ENCODE results near the gene TBKBP1. TPM values are rescaled to one million over a fixed set of nuclear protein-coding genes. Genes with fewer than 3 reads are reported as not detected.

Gene TBKBP1
- total and polyA plus RNA-seq, 2 of the 4 experiments (the other 2 are of a cell fraction) = 3.4 to 8.5 TPM

DNA sequence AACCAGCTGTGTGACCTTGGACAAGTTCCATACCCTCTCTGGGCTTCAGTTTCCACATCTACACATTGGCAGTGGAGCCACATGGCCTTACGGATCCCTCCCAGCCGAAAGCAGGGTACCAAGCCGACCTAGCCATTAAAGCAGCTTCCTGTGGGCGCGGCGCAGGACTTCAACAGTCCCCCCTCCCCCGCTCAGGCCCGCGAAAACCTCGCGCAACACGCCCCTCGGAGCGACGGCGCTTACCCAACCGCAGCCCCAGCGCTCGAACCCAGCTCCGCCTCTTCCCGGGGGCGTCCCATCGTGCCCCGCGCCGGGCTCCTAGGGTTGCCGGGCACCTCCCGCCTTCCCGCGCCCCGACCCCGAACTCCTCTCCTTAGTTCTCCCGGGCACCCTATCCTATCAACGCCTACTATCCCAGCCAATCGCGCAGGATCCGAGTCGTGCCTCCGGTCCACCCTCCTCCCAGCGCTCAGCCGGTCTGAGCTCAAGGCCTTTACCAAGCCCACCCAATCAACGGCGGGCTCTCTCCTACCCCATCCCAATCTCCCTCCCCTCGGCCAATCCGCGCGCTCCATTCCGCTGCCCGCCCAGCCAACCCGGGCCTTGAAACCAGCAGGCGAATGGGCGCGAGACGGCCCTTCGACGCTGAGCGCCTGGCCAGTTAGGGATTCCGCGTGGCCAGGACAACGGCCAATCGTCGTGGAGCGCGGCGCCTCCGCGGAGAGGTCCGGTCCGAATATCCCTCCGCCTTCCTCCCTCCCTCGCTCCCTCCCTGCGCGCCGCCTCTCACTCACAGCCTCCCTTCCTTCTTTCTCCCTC is 44.6 kb upstream of the TBKBP1 start, which contains the start of gene KPNB1 (continued):
- TF ChIP-seq, protein P1, sequence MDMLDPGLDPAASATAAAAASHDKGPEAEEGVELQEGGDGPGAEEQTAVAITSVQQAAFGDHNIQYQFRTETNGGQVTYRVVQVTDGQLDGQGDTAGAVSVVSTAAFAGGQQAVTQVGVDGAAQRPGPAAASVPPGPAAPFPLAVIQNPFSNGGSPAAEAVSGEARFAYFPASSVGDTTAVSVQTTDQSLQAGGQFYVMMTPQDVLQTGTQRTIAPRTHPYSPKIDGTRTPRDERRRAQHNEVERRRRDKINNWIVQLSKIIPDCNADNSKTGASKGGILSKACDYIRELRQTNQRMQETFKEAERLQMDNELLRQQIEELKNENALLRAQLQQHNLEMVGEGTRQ (IDR thresholded peaks at IDR 0.05; ENCODE audit: low read depth, low read length) = peak; percentile 64
- peak; percentile 57 for TF ChIP-seq POLR2A (IDR thresholded peaks at IDR 0.05; ENCODE audit: low read depth, low read length)

DNA sequence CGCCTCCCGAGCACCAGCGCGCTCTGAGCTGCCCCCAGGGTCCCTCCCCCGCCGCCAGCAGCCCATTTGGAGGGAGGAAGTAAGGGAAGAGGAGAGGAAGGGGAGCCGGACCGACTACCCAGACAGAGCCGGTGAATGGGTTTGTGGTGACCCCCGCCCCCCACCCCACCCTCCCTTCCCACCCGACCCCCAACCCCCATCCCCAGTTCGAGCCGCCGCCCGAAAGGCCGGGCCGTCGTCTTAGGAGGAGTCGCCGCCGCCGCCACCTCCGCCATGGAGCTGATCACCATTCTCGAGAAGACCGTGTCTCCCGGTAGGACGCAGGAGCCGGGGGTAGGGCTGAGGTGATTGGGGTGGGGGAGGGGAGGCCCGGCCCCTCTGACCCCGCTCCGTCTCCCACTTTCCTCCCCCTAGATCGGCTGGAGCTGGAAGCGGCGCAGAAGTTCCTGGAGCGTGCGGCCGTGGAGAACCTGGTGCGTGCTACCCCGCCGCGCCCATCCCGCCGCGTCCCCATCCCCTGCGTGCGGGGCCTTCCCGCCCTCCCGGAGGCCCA is 43.9 kb upstream of the TBKBP1 start:
- peak overlapping the region; percentile 91 for H2BK5ac ChIP-seq (ENCODE audit: low read depth, low read length, poor library complexity, severe bottlenecking)
- CTCF ChIA-PET = interaction anchor here (1.0 kb wide), 1 partner anchor 14 kb away, joined by 6 read pairs; no protein-coding TSS in a partner anchor
- H3K79me1 ChIP-seq (ENCODE audit: low read depth in 1 of 2, low read length in 2 of 2) = peaks cover 10 to 52% of the 10 kb centered on the region in 2 experiments
- H2AK9ac ChIP-seq (replicated peaks; ENCODE audit: low read depth, low read length, poor library complexity) = peak overlapping the region; percentile 99
- no TSS peak for BruUV-seq (replicated peaks)
- H3K4me1 ChIP-seq (ENCODE audit: control insufficient read depth, insufficient read depth, low read length) = peaks cover 5% of the 10 kb centered on the region; the same call in 1 of the 2 replicates
- peak overlapping the region; percentile 86 for H3K4ac ChIP-seq (ENCODE audit: low read depth, low read length)
- H2BK20ac ChIP-seq (ENCODE audit: low read depth, low read length) = no peak overlapping the region
- H3K56ac ChIP-seq (ENCODE audit: extremely low read depth, insufficient read depth, low read length) = peak overlapping the region; percentile 71
- H3K18ac ChIP-seq (ENCODE audit: low read depth, low read length) = no peak overlapping the region
- peaks cover 9% of the 10 kb centered on the region; the same call in 1 of the 2 replicates for H3K9me1 ChIP-seq (ENCODE audit: insufficient read depth, low read length)
- POLR2A ChIA-PET (ENCODE audit: unreplicated experiment) = no interaction called here
- peak overlapping the region; percentile 98 for H3K27ac ChIP-seq (ENCODE audit: insufficient read depth, low read length)
- no peak overlapping the region for H2BK15ac ChIP-seq (ENCODE audit: low read depth, low read length)
- no peak overlapping the region; the same call in 1 of the 2 replicates for H3K4me2 ChIP-seq (ENCODE audit: low read depth, low read length)
- no peak overlapping the region for H3K23ac ChIP-seq (ENCODE audit: low read depth, low read length)
- TF ChIP-seq CEBPB (IDR thresholded peaks at IDR 0.05; ENCODE audit: low read depth, low read length) (no peak), POLR2A (IDR thresholded peaks at IDR 0.05; ENCODE audit: low read depth, low read length) (peak; percentile 69)
- no peaks in the 10 kb centered on the region for H3K27me3 ChIP-seq (ENCODE audit: control insufficient read depth, insufficient read depth, low read length)
- no peaks in the 10 kb centered on the region for H3K9me3 ChIP-seq (ENCODE audit: control insufficient read depth, insufficient read depth, low read length)
- in situ Hi-C loops (cut with MboI; ENCODE audit: low sequenced_read_pairs) = loop anchor here (10.0 kb wide), 1 partner anchor 505 kb away; no protein-coding TSS in a partner anchor
- H3K9ac ChIP-seq (ENCODE audit: low read depth, low read length) = peak overlapping the region; percentile 91
- H2BK120ac ChIP-seq (ENCODE audit: low read depth, low read length) = 0 out of 2 replicates have a peak overlapping the region, but pooled peaks have one; percentile 49
- H4K8ac ChIP-seq (ENCODE audit: low read depth in 2 of 2, low read length in 2 of 2) = peak overlapping the region; percentile 61 to 82; a peak in 3 of 4 replicates
- H4K91ac ChIP-seq (ENCODE audit: insufficient read depth, low read depth, low read length) = peak overlapping the region; percentile 83
- dilution Hi-C loops (cut with HindIII; ENCODE audit: low sequenced_read_pairs, unreplicated experiment) = no loop called here
- DNase-seq (no peak), ATAC-seq (ENCODE audit: low read depth) (peak; percentile 6)
- peaks cover 34% of the 10 kb centered on the region for H4K20me1 ChIP-seq (ENCODE audit: insufficient read depth, low read length)
- H3K14ac ChIP-seq (replicated peaks; ENCODE audit: low read depth, low read length) = peak overlapping the region; percentile 65; the same call in 1 of the 2 replicates
- peak overlapping the region; percentile 93 for H2AK5ac ChIP-seq (ENCODE audit: low read depth, low read length)
- no CpG with 5 or more reads among the region's 48 CpGs for WGBS, 2 experiments (ENCODE audit: extremely low coverage in 2 of 2, insufficient read length in 1 of 2)
- H4K5ac ChIP-seq (ENCODE audit: low read depth, low read length) = no peak overlapping the region
- H2AFZ ChIP-seq (replicated peaks; ENCODE audit: low read length, poor library complexity) = peak overlapping the region; percentile 85
- intact Hi-C loops (cut with micrococcal nuclease) = loop anchor here (2.0 to 5.0 kb wide), 2 partner anchors 27 to 147 kb away; no protein-coding TSS in a partner anchor
- peaks cover 19% of the 10 kb centered on the region for H3K36me3 ChIP-seq (ENCODE audit: control insufficient read depth, insufficient read depth, low read length)
- H3K4me3 ChIP-seq (ENCODE audit: insufficient read depth, low read depth, low read length) = peak overlapping the region; percentile 81

All from IMR-90 (cell line).